Keratinocyte (primary cell): ENCODE measurements around the gene TRIM66. TPM values are rescaled to one million over a fixed set of nuclear protein-coding genes. Genes with fewer than 3 reads are reported as not detected.

Source experiments
- DNase-seq: peaks from one replicate; pipeline ENCODE4 v3.0.0-alpha.2; 2011; ENCODE audit warnings: low read depth, missing footprints, low spot score
- FAIRE-seq: peaks from 2 replicates; lab custom pipeline; 2011; peaks lifted over from hg19 to GRCh38; lab: Jason Lieb, UNC
- H2AFZ ChIP-seq: 2 replicates; pipeline ENCODE4 v1.6.0; 2012; ENCODE audit warnings: low read length, control low read depth, inconsistent platforms; ENCODE audit not compliant: control insufficient read depth
- H3K27ac ChIP-seq: 2 replicates; pipeline ENCODE4 v1.5.1; 2011; ENCODE audit warnings: low read length; ENCODE audit not compliant: control insufficient read depth, insufficient read depth
- H3K27me3 ChIP-seq: 3 replicates; pipeline ENCODE4 v1.6.0; 2011; ENCODE audit warnings: low read length; ENCODE audit not compliant: control insufficient read depth, insufficient read depth; ENCODE audit errors: extremely low read depth
- H3K36me3 ChIP-seq, 2 experiments: 2 replicates in 1 of 2; 3 replicates in 1 of 2; pipeline ENCODE4 v1.5.1; 2011; ENCODE audit warnings: low read length in 2 of 2, mild to moderate bottlenecking in 1 of 2; ENCODE audit not compliant: control insufficient read depth in 2 of 2, insufficient read depth in 2 of 2; ENCODE audit errors: extremely low read depth in 1 of 2
- H3K4me1 ChIP-seq: 3 replicates; pipeline ENCODE4 v1.5.1; 2011; ENCODE audit warnings: low read length; ENCODE audit not compliant: control insufficient read depth, insufficient read depth; ENCODE audit errors: extremely low read depth
- H3K4me2 ChIP-seq: 3 replicates; pipeline ENCODE4 v1.6.0; 2011; ENCODE audit warnings: low read depth, low read length; ENCODE audit not compliant: control insufficient read depth, insufficient read depth; ENCODE audit errors: extremely low read depth
- H3K4me3 ChIP-seq, 3 experiments: fragments of 200-600 bp in 1 of 3; sonication (generic) in 1 of 3; 2 replicates in 2 of 3; 3 replicates in 1 of 3; pipeline ENCODE4 v1.5.1; 2011 to 2016; ENCODE audit warnings: low read length in 3 of 3, mild to moderate bottlenecking in 3 of 3, control low read depth in 2 of 3, inconsistent platforms in 1 of 3, low read depth in 1 of 3, mixed read lengths in 1 of 3, mixed run types in 1 of 3, moderate library complexity in 1 of 3; ENCODE audit not compliant: control insufficient read depth in 2 of 3, insufficient read depth in 2 of 3; ENCODE audit errors: extremely low read depth in 1 of 3
- H3K79me2 ChIP-seq: 2 replicates; pipeline ENCODE4 v1.6.0; 2012; ENCODE audit warnings: low read length; ENCODE audit not compliant: control insufficient read depth, insufficient read depth
- H3K9ac ChIP-seq: 3 replicates; pipeline ENCODE4 v1.6.0; 2011; ENCODE audit warnings: low read length; ENCODE audit not compliant: control insufficient read depth, insufficient read depth; ENCODE audit errors: extremely low read depth
- H3K9me1 ChIP-seq: 3 replicates; pipeline ENCODE4 v1.6.0; 2011; ENCODE audit warnings: low read length; ENCODE audit not compliant: control insufficient read depth, insufficient read depth; ENCODE audit errors: extremely low read depth
- H3K9me3 ChIP-seq: 2 replicates; pipeline ENCODE4 v1.5.1; 2012; ENCODE audit warnings: low read depth, low read length; ENCODE audit not compliant: control insufficient read depth
- H4K20me1 ChIP-seq: 3 replicates; pipeline ENCODE4 v1.6.0; 2011; ENCODE audit warnings: low read length; ENCODE audit not compliant: control insufficient read depth, insufficient read depth; ENCODE audit errors: extremely low read depth
- EZH2 ChIP-seq: IDR thresholded peaks from one replicate; pipeline ENCODE4 v1.6.1; 2012; ENCODE audit warnings: inconsistent platforms, mild to moderate bottlenecking, low read length, moderate library complexity
- dilution Hi-C: fragments of 300-500 bp; cut with MboI; formaldehyde crosslinking; loops from one replicate; pipeline ENCODE4 v1.7.0; 2020; ENCODE audit warnings: low sequenced_read_pairs; ENCODE audit not compliant: extremely low pct_ligation_motif_present
- polyA plus RNA-seq, 5 experiments: library from polyadenylated mRNA; depleted of rRNA in 3 of 5; stranded (reverse) in 3 of 5; stranded (forward) in 1 of 5; unstranded in 1 of 5; fragments of >200 nt; gene quantifications; 1 replicate in 1 of 5; 2 replicates in 3 of 5; 3 replicates in 1 of 5; pipeline versions ENCODE4 v1.2.1 to v1.2.3, GENCODE V29; 2011 to 2012; ENCODE audit warnings: missing spikeins in 2 of 5, low read depth in 1 of 5, low replicate concordance in 1 of 5
- TF ChIP-seq, protein P1 (sequence below), 3 experiments: IDR thresholded peaks in 1 of 3; conservative IDR thresholded peaks in 1 of 3; optimal IDR thresholded peaks in 1 of 3; 2 replicates in 2 of 3; 3 replicates in 1 of 3; pipeline versions ENCODE3 to v1.5.1; 2011; ENCODE audit warnings: low read length in 3 of 3, mild to moderate bottlenecking in 3 of 3, moderate library complexity in 2 of 3, control low read depth in 1 of 3, inconsistent platforms in 1 of 3; ENCODE audit not compliant: insufficient read depth in 2 of 3; ENCODE audit errors: extremely low read depth in 1 of 3

TRIM66 gene
- polyA plus RNA-seq, 1 donor (not counting 4 experiments of a cell fraction or from before 2014, with no cell fraction given): 5.1 TPM

DNA sequence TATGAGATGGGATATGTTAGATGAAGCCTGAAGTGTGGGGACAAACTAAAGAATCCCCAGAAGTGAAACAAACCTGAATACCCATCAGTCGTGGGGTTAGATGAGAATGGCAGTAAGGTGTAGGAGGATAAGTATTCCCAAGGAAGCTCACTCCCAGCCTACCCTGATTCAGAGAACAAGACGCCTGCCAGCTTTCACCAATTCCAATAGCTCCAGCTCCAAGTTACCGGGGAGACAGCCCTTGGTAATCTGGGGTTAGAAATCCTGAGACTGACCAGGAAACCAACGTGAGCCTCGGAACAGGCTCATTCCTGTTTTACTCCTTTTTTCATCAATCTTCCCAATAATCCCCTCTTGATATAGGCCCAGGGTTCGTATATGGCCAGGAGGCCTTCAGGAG lies 46.6 kb upstream of the TRIM66 start:
- Histone ChIP-seq H3K4me2 (no peak overlapping the region), H2AFZ (no peak overlapping the region), H3K4me1 (peaks cover 17% of the 10 kb centered on the region), H3K36me3 (peaks cover 17 to 22% of the 10 kb centered on the region in 2 experiments), H3K4me3 (no peak overlapping the region), H3K9me3 (no peaks in the 10 kb centered on the region), H3K27ac (no peak overlapping the region), H3K9me1 (peaks cover 4% of the 10 kb centered on the region), H3K79me2 (peaks cover 18% of the 10 kb centered on the region), H4K20me1 (no peaks in the 10 kb centered on the region), H3K27me3 (no peaks in the 10 kb centered on the region), H3K9ac (no peak overlapping the region)
- DNase-seq (no peak), FAIRE-seq (no peak)
- TF ChIP-seq EZH2: no peak
- TF ChIP-seq, protein P1, sequence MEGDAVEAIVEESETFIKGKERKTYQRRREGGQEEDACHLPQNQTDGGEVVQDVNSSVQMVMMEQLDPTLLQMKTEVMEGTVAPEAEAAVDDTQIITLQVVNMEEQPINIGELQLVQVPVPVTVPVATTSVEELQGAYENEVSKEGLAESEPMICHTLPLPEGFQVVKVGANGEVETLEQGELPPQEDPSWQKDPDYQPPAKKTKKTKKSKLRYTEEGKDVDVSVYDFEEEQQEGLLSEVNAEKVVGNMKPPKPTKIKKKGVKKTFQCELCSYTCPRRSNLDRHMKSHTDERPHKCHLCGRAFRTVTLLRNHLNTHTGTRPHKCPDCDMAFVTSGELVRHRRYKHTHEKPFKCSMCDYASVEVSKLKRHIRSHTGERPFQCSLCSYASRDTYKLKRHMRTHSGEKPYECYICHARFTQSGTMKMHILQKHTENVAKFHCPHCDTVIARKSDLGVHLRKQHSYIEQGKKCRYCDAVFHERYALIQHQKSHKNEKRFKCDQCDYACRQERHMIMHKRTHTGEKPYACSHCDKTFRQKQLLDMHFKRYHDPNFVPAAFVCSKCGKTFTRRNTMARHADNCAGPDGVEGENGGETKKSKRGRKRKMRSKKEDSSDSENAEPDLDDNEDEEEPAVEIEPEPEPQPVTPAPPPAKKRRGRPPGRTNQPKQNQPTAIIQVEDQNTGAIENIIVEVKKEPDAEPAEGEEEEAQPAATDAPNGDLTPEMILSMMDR (optimal IDR thresholded peaks at IDR 0.05 in 1 of 3, IDR thresholded peaks at IDR 0.05 in 1 of 3, conservative IDR thresholded peaks at IDR 0.05 in 1 of 3; ENCODE audit: extremely low read depth in 1 of 3, insufficient read depth in 2 of 3, low read length in 3 of 3): no peak
- dilution Hi-C loops: no loop called here

DNA sequence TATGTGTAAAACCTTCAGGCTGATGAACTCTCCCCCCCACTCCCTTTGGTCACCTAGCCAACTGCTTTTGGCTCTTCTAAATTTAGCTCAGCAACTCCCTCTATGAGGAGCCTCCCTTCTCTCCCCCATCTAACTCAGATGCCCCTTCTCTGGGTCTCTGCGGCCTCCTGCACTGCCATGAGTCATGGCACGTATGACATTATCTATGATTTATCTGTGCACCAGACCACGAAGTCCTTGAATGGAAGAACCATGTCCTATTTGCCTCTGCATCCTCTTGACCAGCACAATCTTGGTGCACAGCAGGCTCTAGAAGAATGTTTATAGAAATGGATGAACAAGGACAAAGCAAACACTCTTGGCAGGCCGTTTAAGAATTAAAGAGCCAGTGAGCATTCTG lies 46.1 kb upstream of the TRIM66 start:
- H3K36me3 ChIP-seq: peaks cover 19 to 22% of the 10 kb centered on the region in 2 experiments
- H3K27ac ChIP-seq: no peak overlapping the region
- peaks cover 14% of the 10 kb centered on the region for H3K4me1 ChIP-seq
- no peaks in the 10 kb centered on the region for H4K20me1 ChIP-seq
- H3K9me1 ChIP-seq: peaks cover 4% of the 10 kb centered on the region
- H3K9ac ChIP-seq: no peak overlapping the region
- H2AFZ ChIP-seq: no peak overlapping the region
- no peak overlapping the region for H3K4me3 ChIP-seq
- H3K27me3 ChIP-seq: no peaks in the 10 kb centered on the region
- dilution Hi-C loops: no loop called here
- DNase-seq (no peak), FAIRE-seq (no peak)
- TF ChIP-seq, protein P1 (optimal IDR thresholded peaks at IDR 0.05 in 1 of 3, IDR thresholded peaks at IDR 0.05 in 1 of 3, conservative IDR thresholded peaks at IDR 0.05 in 1 of 3; ENCODE audit: extremely low read depth in 1 of 3, insufficient read depth in 2 of 3, low read length in 3 of 3): no peak
- TF ChIP-seq EZH2: no peak
- peaks cover 13% of the 10 kb centered on the region for H3K79me2 ChIP-seq
- no peak overlapping the region for H3K4me2 ChIP-seq
- no peaks in the 10 kb centered on the region for H3K9me3 ChIP-seq
